Measurements from ENCODE around the gene FGD4. TPM values are rescaled to one million over a fixed set of nuclear protein-coding genes. Genes with fewer than 3 reads are reported as not detected.

The FGD4 gene
- total RNA-seq, 1 experiment from 2014 or later, result 39.7 TPM

- ChIA-PET POLR2A (no interaction called here), CTCF (interaction anchor here (0.5 kb wide), 1 partner anchor 846 kb away, joined by 4 read pairs; no protein-coding TSS in a partner anchor)
- Mint-ChIP-seq H3K4me3 (no peak overlapping the region), H3K27me3 (ENCODE audit: low read depth) (0 out of 2 replicates have a peak, but pooled peaks cover 3% of the 10 kb centered on the region), H3K27ac (peak overlapping the region; percentile 50; the same call in 1 of the 2 replicates), H3K4me1 (peaks cover 48% of the 10 kb centered on the region), H3K9me3 (peaks cover 33% of the 10 kb centered on the region), H3K36me3 (peaks cover 34% of the 10 kb centered on the region)
- no peak for DNase-seq (ENCODE audit: low spot score)
- ATAC-seq, result no peak
- TF ChIP-seq ZNF281 (CRISPR knock-in tag; IDR thresholded peaks at IDR 0.05) (no peak), SOX15 (CRISPR knock-in tag; IDR thresholded peaks at IDR 0.05) (no peak), ETV6 (CRISPR knock-in tag; IDR thresholded peaks at IDR 0.05) (no peak), PRDM15 (CRISPR knock-in tag; IDR thresholded peaks at IDR 0.05) (no peak)
These were observed 31.7 kb downstream of the FGD4 start for GRCh38 chr12:32431025-32431424.

GRCh38 chr12:32435921-32436705 is 36.8 kb downstream of the FGD4 start:
- Mint-ChIP-seq H3K4me1 (peaks cover 62% of the 10 kb centered on the region), H3K4me3 (no peak overlapping the region), H3K27me3 (ENCODE audit: low read depth) (no peaks in the 10 kb centered on the region), H3K27ac (peak overlapping the region; percentile 78), H3K9me3 (no peaks in the 10 kb centered on the region), H3K36me3 (0 out of 2 replicates have a peak, but pooled peaks cover 4% of the 10 kb centered on the region)
- ATAC-seq, result no peak
- ChIA-PET CTCF (interaction anchor here (0.8 kb wide), 1 partner anchor 27 kb away, joined by 3 read pairs; no protein-coding TSS in a partner anchor), POLR2A (interaction anchor here (0.6 kb wide), 1 partner anchor 19 kb away, joined by 3 read pairs; no protein-coding TSS in a partner anchor)
- no peak for DNase-seq (ENCODE audit: low spot score)
- TF ChIP-seq E2F1 (CRISPR knock-in tag; IDR thresholded peaks at IDR 0.05) (no peak), MAX (CRISPR knock-in tag; IDR thresholded peaks at IDR 0.05) (no peak), ATF6 (CRISPR knock-in tag; IDR thresholded peaks at IDR 0.05) (no peak), OVOL2 (CRISPR knock-in tag; IDR thresholded peaks at IDR 0.05; ENCODE audit: borderline replicate concordance) (no peak)

- 0 out of 2 replicates have a peak, but pooled peaks cover 4% of the 10 kb centered on the region for H3K36me3 Mint-ChIP-seq
- DNase-seq (ENCODE audit: low spot score) (no peak), ATAC-seq (no peak; the same call in 1 of the 2 replicates)
- peak overlapping the region; percentile 64; the same call in 1 of the 2 replicates for H3K27ac Mint-ChIP-seq
- TF ChIP-seq MXD4 (CRISPR knock-in tag; IDR thresholded peaks at IDR 0.05; ENCODE audit: borderline replicate concordance) (no peak), HMGA2 (CRISPR knock-in tag; IDR thresholded peaks at IDR 0.05) (no peak), FOXP4 (CRISPR knock-in tag; IDR thresholded peaks at IDR 0.05) (no peak), RELA (CRISPR knock-in tag; IDR thresholded peaks at IDR 0.05; ENCODE audit: borderline replicate concordance) (no peak), PREB (CRISPR knock-in tag; IDR thresholded peaks at IDR 0.05; ENCODE audit: borderline replicate concordance) (no peak), E2F1 (CRISPR knock-in tag; IDR thresholded peaks at IDR 0.05) (no peak)
- ChIA-PET CTCF (interaction anchor here (0.8 kb wide), 1 partner anchor 26 kb away, joined by 3 read pairs; no protein-coding TSS in a partner anchor), POLR2A (interaction anchor here (0.6 kb wide), 1 partner anchor 20 kb away, joined by 3 read pairs; no protein-coding TSS in a partner anchor)
- peaks cover 71% of the 10 kb centered on the region for H3K4me1 Mint-ChIP-seq
- no peaks in the 10 kb centered on the region for H3K9me3 Mint-ChIP-seq
- no peak overlapping the region for H3K4me3 Mint-ChIP-seq
- H3K27me3 Mint-ChIP-seq (ENCODE audit: low read depth), result no peaks in the 10 kb centered on the region
These were observed 37.7 kb downstream of the FGD4 start for GRCh38 chr12:32437095-32437515.

Measured in WTC11 (cell line).